CD1c-positive myeloid dendritic cell (primary cell): ENCODE measurements around the gene GLI3.

ENCODE experiments used
- DNase-seq: peaks from one replicate; pipeline ENCODE4 v3.0.0-alpha.2; 2016; ENCODE audit errors: extremely low spot score

GLI3 gene

DNA sequence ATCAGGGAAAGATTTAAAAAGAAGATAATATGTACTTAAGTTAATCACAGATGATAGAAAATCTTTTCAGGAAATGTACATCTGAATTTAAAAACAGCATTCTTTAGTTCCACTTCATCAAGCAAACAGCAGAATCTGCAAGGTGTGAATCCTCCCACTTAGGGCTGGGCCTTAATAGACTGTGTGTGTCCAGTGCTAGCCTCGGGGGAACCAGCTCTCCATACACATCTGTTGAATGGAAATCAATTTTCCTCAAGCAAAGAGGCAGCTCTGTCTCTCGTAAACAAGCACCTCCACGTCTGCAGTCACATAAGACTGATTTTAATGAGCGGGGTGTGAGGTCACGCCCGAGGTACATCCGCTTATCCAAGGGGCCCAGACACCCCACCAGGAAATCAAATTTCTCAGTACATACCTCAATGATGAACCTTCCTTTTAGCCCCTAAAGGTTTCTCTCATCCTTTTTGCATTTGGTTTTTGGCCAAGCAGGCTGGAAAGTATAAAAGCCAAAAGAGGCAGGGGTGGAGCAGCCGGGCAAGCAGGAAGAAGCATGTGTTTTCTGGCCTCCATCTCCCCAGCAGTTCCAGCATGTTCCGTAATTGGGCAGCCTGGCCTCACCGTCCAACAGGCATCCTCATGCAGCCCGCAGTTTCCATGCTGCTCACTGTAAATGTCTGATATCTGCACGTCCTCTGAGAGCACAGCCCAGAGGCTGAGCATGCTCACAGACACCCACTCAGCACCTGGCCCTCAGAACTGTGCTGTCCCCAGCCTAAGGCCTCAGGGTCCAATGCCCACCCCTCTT lies 131.3 kb downstream of the GLI3 start:
- DNase-seq: no peak

DNA sequence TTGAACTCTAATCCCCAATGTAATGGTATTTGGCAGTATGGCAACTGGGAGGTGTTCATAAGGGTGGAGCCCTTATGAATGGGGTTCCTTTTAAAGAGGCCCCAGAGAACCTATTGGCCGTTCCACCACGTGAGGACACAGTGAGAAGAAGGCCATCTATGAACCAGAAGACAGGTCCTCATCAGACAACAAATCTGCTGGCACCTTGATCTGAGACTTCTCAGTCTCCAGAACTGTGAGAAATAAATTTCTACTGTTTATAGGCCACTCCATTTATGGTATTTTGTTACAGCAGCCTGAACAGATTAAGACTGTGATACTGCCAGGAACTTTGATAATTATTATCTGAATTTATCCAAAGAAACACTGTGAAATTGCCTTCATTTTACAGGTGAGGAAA lies 132.3 kb downstream of the GLI3 start:
- DNase-seq: no peak

DNA sequence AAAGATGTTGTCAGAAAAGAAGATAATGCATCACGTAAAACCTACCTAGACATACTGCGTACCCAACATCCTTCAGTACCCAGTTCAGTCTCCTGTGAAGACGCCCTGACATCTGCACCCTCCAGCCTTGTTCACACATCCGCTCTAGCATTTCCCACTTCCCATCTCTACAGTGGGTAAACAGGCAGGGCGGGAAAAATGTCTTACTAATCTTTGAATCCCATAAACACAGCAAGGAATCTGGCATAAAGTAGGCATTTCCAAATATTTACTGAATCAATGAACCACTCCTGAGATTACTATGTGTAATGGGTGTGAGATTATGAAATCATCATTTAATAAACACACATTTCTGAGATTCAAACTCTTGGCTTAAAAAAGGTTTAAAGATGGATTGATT lies 132.8 kb downstream of the GLI3 start:
- no peak for DNase-seq

DNA sequence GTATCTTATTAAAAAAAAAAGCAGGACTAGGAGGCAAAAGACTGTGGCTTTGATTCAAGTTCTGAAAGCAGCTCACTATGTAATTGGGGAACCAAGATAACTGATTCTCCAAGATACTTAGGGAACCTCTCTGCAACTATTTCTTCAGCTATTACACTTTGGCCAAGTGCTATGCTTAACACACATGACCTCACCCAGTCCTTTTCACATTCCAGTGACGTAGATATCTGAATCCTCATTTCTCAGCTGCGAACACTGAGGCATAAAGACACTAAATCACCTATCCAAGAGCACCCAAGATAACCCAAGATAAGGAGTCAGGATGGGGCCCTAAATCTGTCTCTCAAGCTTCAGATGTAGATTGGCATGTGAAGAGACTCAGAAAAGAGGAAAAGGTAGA lies 133.6 kb downstream of the GLI3 start:
- DNase-seq: peak; percentile 11

DNA sequence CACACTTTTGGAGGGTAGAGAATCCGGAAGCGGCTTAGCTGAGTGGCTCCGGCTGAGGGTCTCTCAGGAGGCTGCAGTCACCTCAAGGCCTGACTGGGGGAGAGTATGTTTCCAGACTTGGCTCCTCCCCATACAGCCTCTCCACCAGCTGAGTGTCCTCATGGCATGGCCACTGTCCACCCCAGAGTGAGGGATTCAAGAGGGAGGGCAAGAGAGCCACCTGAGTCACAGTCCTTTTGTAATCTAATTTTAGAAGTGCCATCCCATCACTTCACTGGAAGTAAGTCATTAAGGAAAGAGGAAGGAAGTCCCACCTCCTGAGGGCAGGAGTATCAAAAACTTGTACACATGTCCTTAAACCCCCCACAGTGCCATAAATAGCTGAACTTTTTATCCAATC lies 134.0 kb downstream of the GLI3 start:
- DNase-seq: peak; percentile 7

- no peak for DNase-seq
Observed at GRCh38 chr7:42102301-42102700, 134.7 kb downstream of the GLI3 start.

DNA sequence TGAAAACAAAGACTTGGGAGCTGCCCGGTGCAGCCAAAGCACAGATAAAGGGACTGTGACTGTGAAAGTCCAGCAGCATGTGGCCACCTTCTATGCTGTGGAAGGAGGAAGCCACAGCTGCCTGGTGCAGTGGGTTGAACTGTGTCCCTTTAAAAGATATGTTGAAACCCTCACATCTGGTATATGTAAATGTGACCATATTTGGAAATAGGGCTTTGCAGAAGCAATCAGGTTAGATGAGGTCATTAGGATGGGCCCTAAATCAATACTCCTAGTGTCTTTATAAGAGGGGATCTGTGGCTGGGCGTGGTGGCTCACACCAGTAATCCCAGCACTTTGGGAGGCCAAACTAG lies 136.9 kb downstream of the GLI3 start:
- DNase-seq: peak; percentile 3

- DNase-seq: no peak
Observed at GRCh38 chr7:42099470-42100155, 137.4 kb downstream of the GLI3 start.

DNA sequence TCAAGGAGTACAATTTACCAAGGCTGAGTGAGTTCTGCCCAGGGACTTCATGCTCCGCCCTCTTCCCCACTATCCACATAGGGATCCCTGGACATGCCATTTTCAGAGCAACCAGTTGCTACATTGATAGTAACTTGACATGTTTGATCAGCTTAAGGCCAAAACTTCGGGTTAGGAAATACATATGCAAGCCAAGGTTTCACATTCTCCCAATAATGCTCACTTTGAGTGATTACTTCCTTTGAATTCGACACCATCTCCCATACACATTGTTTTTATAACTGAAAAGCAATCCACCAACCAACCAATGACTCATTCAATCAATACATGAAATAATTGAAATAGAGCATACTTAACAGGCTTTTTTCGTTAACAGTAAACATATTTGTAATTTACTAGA lies 137.9 kb downstream of the GLI3 start:
- no peak for DNase-seq

DNA sequence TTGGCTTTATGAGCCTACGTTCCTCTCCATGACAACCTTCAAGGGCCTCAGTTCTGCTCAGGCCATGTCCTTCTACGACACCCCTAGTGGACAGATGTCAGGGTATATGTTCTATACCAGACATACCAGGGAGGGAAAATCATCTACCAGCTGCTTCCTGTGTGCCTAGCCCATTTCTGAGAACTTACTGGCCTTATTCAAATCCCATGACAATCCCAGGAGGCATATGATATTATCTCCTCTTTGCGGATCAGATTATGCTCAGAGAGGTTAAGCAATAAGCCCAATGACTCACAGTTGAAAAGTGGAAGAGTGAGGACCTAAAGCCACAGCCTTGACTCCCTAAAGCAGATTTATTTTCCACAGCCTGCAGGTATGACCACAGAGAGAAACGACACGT lies 139.3 kb downstream of the GLI3 start:
- peak; percentile 19 for DNase-seq

GRCh38 chr7:42096681-42097561 lies 140.1 kb downstream of the GLI3 start:
- DNase-seq: no peak

GRCh38 chr7:42096268-42096667 lies 140.7 kb downstream of the GLI3 start:
- no peak for DNase-seq

DNA sequence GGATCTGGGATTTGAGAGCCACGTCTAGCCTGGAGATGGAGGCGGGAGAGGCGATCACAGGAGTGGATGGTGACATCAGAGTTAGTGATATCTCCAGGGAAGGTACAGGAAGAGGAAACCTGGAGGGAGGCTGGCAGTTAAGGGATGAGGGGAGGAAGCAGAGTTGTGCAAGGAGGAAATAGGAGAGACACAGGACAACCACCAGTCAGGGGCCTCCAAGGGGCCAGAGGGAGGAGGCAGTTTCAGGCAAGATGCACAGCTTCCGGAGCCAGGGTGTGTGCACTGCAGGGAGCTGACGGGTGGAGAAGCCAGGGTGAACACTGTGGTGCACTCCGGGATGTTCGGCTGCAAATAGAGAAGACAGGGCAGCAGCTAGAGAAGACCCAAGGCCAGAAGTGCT lies 141.2 kb downstream of the GLI3 start:
- no peak for DNase-seq

DNA sequence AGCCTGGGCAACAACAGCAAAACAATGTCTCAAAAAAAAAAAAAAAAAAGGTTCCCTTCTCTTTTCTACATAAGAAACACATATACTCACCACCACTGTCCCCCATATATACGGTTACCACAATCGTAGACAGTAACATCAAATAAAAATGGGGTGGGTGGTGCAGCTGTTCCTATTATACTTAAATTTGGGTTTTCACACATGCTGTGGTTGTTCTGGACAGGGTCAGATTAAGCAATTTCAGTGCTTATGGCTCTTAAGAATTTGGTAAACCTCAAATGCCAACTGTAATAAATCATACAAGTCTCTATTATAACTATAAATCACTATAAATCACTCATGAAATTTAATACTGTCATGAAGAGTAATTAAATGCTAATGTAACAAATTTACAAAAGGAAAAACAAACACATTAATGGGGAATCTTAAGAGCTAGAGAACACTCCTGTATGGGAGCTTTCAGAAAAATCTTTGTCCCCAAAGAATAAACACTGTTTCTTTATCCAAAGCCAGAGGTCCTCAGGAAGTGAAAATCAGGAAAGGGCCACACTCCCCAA lies 143.6 kb downstream of the GLI3 start:
- no peak for DNase-seq

DNA sequence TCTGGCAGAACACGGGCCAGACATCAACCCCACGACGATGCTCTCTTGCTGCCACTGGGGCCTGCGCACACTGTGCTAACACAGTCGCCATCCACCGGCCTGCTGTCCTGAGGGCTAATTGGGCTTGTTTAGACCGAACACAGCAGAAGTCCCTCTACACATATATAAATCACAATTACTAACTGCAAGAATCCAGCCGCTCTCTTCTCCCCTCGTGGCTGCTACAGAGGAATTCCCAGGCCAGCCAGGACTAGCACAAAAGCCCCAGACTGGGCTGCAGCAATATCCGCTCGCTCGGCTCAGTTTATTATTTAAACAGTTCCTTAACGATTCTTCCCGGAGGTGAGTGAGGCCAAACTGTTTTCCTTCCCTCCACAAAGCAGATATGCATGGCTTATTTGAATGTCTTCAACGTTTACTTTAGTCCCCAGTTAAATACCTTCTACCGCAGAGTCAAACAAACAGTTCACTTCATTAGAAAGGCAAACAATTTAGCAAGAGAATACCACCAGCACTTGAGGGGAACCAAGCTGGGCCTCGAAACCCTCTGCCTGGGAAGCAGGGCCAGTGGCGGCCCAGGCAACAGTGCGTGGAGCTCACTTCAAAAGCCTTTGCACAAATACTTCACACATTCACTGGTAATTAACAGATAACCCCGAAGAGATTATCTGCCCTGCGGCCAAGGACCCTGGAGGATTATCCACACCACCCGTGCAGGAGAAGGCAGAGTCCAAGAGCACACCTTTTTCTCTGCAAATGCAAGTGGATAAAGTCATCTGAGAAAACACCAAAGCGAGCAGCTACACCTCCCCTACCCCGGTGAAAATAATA lies 145.3 kb downstream of the GLI3 start:
- no peak for DNase-seq

DNA sequence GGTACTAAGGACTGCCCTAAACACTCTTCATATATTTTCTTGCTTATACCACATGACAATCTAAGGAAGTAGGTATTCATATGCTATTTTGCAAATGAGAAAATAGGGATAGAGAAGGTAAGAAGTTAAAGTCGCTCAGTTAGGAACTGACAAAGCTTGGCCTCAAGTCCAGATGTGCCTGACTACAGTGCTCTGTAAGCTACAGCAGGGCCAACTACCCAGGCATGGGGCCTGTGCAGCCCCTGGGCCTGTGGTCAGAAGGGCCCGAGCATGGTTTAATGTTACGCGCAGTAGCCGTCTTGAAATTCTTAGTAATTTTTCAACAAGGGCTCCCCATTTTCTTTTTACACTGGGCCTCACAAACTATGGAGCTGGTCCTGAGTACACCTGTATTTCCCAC lies 146.2 kb downstream of the GLI3 start:
- DNase-seq: no peak

DNA sequence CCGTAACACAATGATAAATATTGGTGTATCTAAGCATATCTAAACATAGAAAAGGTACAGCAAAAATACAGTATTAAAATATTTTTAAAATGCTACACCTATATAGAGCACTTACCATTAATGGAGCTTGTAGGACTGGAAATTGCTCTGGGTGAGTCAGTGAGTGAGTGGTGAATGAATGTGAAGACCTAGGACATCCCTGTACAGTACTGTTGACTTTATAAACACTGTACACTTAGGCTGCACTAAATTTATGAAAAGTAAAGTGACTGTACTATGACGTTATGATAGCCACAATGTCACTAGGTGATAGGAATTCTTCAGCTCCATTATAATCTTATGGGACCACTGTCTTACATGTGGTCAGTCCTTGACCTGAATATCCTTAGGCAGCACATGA lies 147.0 kb downstream of the GLI3 start:
- DNase-seq: no peak

- DNase-seq: no peak
Observed at GRCh38 chr7:42087616-42088015, 149.4 kb downstream of the GLI3 start.

- no peak for DNase-seq
Observed at GRCh38 chr7:42085531-42085930, 151.5 kb downstream of the GLI3 start.

GRCh38 chr7:42084263-42084662 lies 152.7 kb downstream of the GLI3 start:
- DNase-seq: no peak

DNA sequence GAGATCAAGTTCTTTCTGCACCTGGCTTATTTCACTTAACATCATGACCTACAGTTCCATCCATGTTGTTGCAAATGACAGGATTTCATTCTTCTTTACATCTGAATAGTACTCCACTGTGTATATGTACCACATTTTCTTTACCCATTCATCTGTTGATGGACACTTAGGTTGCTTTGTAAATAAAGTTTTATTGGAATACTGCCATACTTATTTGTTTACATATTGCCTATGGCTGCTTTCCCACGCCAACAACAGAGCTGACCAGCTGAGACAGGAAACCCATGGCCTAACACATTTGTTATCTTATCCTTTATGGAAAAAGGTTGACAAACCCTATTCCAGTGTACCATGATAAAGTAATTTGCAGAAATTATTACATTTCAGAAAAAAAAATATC lies 153.7 kb downstream of the GLI3 start:
- no peak for DNase-seq
